Fibroblast of pulmonary artery (primary cell): ENCODE data around the gene HHAT.

Source experiments
- DNase-seq: peaks from one replicate; pipeline ENCODE4 v3.0.0-alpha.2; 2010; ENCODE audit warnings: low read depth
- H3K4me3 ChIP-seq: replicated peaks from 2 replicates; pipeline ENCODE4 v1.5.1; 2011; ENCODE audit warnings: low read depth, mild to moderate bottlenecking, control low read depth, low read length, moderate library complexity
- CTCF ChIP-seq: IDR thresholded peaks from 2 replicates; pipeline ENCODE4 v1.5.1; 2011; ENCODE audit warnings: mild to moderate bottlenecking, control low read depth, low read length, inconsistent platforms; ENCODE audit errors: missing control alignments

Gene HHAT

GRCh38 chr1:210700083-210700482 is 371.4 kb downstream of the HHAT start:
- no peak overlapping the region for H3K4me3 ChIP-seq
- no peak for DNase-seq
- no peak for TF ChIP-seq CTCF

DNA sequence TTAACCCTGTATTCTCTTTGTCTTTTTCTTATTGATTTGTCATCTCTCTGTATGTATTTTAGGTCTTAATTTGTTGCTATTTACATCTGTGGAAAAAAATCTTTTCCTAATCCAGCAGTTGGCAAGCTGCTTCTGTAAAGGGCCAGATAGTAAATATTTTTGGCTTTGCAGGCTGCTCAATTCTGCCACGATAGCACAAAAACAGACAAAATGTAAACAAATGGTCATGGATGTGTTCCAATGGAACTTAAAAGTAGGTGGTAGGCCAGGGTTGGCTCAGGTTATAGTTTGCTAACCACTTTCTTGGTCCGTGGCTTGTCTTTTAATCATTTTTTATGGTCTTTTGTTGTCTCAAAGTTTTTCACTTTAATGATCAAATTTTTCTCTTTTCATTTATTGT is 371.8 kb downstream of the HHAT start:
- TF ChIP-seq CTCF: no peak
- no peak overlapping the region for H3K4me3 ChIP-seq
- DNase-seq: no peak

GRCh38 chr1:210702506-210702905 is 373.8 kb downstream of the HHAT start:
- H3K4me3 ChIP-seq: no peak overlapping the region
- no peak for TF ChIP-seq CTCF
- DNase-seq: no peak

GRCh38 chr1:210703593-210703992 is 374.9 kb downstream of the HHAT start:
- no peak overlapping the region for H3K4me3 ChIP-seq
- no peak for TF ChIP-seq CTCF
- DNase-seq: no peak

GRCh38 chr1:210705086-210705485 is 376.4 kb downstream of the HHAT start:
- TF ChIP-seq CTCF: no peak
- no peak for DNase-seq
- H3K4me3 ChIP-seq: no peak overlapping the region

- H3K4me3 ChIP-seq: no peak overlapping the region
- no peak for TF ChIP-seq CTCF
- DNase-seq: no peak
Observed at GRCh38 chr1:210706246-210706645, 377.5 kb downstream of the HHAT start.

DNA sequence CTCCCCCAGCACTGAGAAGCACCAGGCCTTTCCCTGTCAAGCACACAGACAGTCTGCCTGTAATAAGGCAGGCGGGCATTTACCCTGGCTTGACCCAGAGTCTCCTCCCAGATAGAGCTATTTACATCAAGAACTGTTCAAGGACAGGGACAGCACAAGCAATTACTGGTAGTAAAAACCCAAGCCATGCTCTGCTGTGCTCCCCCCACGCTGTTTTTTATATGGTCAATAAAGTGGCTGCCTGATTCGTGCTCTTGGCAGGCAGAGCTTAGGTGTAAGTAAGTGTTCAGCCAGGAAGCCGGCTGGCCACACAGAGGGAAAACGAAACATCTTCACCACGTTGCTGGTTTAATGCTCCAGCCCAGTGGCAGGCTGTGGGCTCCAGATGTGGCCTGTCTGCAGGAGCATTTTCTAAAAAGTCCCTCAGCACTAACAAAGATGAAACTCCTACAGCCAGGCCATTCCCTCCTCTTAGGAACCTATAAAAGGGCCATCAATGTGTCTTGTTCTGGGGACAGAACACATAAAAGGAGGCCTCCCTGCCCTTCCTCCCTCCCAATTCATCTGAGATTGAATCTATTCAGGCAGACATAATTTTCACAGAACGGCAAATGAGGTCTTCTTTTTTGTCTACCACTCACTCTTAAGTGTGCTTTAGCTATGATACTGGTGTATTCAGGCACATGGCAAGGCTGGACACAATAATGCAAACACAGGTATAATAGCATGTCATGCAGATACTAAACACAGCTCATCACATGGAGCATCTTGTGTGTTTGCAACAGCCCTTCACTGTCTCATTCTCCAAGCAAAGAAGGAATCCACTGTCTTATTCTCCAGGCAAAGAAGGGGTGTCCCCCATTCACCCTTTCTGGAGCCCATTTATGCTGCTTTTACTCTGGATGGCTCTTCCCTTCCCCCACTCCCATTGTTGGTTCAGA is 378.9 kb downstream of the HHAT start:
- DNase-seq: no peak
- no peak for TF ChIP-seq CTCF
- no peak overlapping the region for H3K4me3 ChIP-seq
